HepG2 (cell line): ENCODE measurements around the gene PPARA. TPM values are rescaled to one million over a fixed set of nuclear protein-coding genes. Genes with fewer than 3 reads are reported as not detected.

Experiments used
- AGO2 ChIP-seq: fragments of 200-400 bp; formaldehyde crosslinking; optimal IDR thresholded peaks from 2 replicates; pipeline ENCODE3; 2017; ENCODE audit warnings: mild to moderate bottlenecking, low read depth, low read length, moderate library complexity
- ATF4 ChIP-seq, 2 experiments: fragments of 450-650 bp in 1 of 2; sonication (generic) in 1 of 2; formaldehyde crosslinking; IDR thresholded peaks; 2 replicates each; pipeline versions ENCODE4 v1.5.0 to v1.8.0; 2020 to 2022; ENCODE audit warnings: mild to moderate bottlenecking in 1 of 2, missing genetic modification reagents in 1 of 2
- EED ChIP-seq: sonication (generic); formaldehyde crosslinking; IDR thresholded peaks from 2 replicates; pipeline ENCODE4 v1.5.0; 2020; ENCODE audit warnings: mild to moderate bottlenecking, missing genetic modification reagents
- EP300 ChIP-seq, 3 experiments: sonication (generic) in 1 of 3; formaldehyde crosslinking in 1 of 3; IDR thresholded peaks; 2 replicates each; pipeline versions ENCODE4 v1.5.1 to v1.6.1; 2011 to 2020; ENCODE audit warnings: low read depth in 2 of 3, low read length in 2 of 3, borderline replicate concordance in 1 of 3, improper control_type of control experiment in 1 of 3, mild to moderate bottlenecking in 1 of 3, missing genetic modification reagents in 1 of 3, moderate library complexity in 1 of 3
- GLMP ChIP-seq: sonication (generic); formaldehyde crosslinking; IDR thresholded peaks from 2 replicates; pipeline ENCODE4 v1.9.0; 2021; ENCODE audit warnings: missing genetic modification reagents, mild to moderate bottlenecking, borderline replicate concordance
- GTF3A ChIP-seq: sonication (generic); formaldehyde crosslinking; conservative IDR thresholded peaks from 2 replicates; pipeline ENCODE4 v1.4.0; 2020; ENCODE audit warnings: mild to moderate bottlenecking, missing genetic modification reagents
- KAT2B ChIP-seq: fragments of 150-350 bp; IDR thresholded peaks from 2 replicates; pipeline ENCODE4 v1.6.1; 2014; ENCODE audit warnings: low read depth, low read length, borderline replicate concordance
- MIXL1 ChIP-seq: IDR thresholded peaks from 2 replicates; pipeline ENCODE4 v1.6.1; 2016
- MXD1 ChIP-seq: sonication (generic); formaldehyde crosslinking; IDR thresholded peaks from 2 replicates; pipeline ENCODE4 v1.4.0; 2020; ENCODE audit warnings: mild to moderate bottlenecking, missing genetic modification reagents
- NR1H2 ChIP-seq: sonication (generic); formaldehyde crosslinking; IDR thresholded peaks from 2 replicates; pipeline ENCODE4 v1.8.1; 2022; ENCODE audit warnings: low read depth, missing genetic modification reagents, borderline replicate concordance
- PBX3 ChIP-seq: sonication (generic); formaldehyde crosslinking; IDR thresholded peaks from 2 replicates; pipeline ENCODE4 v1.8.1; 2023; ENCODE audit warnings: missing genetic modification reagents, inconsistent platforms, borderline replicate concordance
- RAD21 ChIP-seq: fragments of 450-650 bp; formaldehyde crosslinking; IDR thresholded peaks from 2 replicates; pipeline ENCODE4 v1.5.0; 2020; ENCODE audit warnings: mild to moderate bottlenecking
- RARA ChIP-seq: IDR thresholded peaks from 2 replicates; pipeline ENCODE4 v1.6.1; 2016; ENCODE audit warnings: missing genetic modification reagents, missing compliant biosample characterization
- RARG ChIP-seq: sonication (generic); formaldehyde crosslinking; IDR thresholded peaks from 2 replicates; pipeline ENCODE4 v1.4.0; 2020; ENCODE audit warnings: low read depth, mild to moderate bottlenecking, missing genetic modification reagents
- SOX13 ChIP-seq, 3 experiments: fragments of 450-650 bp in 1 of 3; sonication (generic) in 1 of 3; formaldehyde crosslinking in 1 of 3; IDR thresholded peaks in 2 of 3; conservative IDR thresholded peaks in 1 of 3; 2 replicates each; pipeline versions ENCODE4 v1.5.0 to v1.6.1; 2016 to 2020; ENCODE audit warnings: antibody characterized with exemption in 1 of 3, mild to moderate bottlenecking in 1 of 3, missing compliant biosample characterization in 1 of 3, missing genetic modification reagents in 1 of 3, moderate library complexity in 1 of 3
- SRSF1 ChIP-seq: fragments of 200-400 bp; formaldehyde crosslinking; optimal IDR thresholded peaks from 2 replicates; pipeline ENCODE3; 2017; ENCODE audit warnings: mild to moderate bottlenecking, low read depth, low read length, moderate library complexity
- ZNF207 ChIP-seq: fragments of 450-650 bp; IDR thresholded peaks from 2 replicates; pipeline ENCODE4 v1.6.1; 2016; ENCODE audit warnings: antibody characterized with exemption, borderline replicate concordance
- ZNF280B ChIP-seq: sonication (generic); formaldehyde crosslinking; IDR thresholded peaks from 2 replicates; pipeline ENCODE4 v1.5.0; 2020; ENCODE audit warnings: missing genetic modification reagents, mild to moderate bottlenecking, borderline replicate concordance
- ZNF556 ChIP-seq: sonication (generic); formaldehyde crosslinking; IDR thresholded peaks from 2 replicates; pipeline ENCODE4 v1.4.0; 2020; ENCODE audit warnings: mild to moderate bottlenecking, missing genetic modification reagents, borderline replicate concordance
- ZNF792 ChIP-seq: IDR thresholded peaks from 2 replicates; pipeline ENCODE4 v1.6.1; 2016
- ZSCAN31 ChIP-seq: sonication (generic); formaldehyde crosslinking; IDR thresholded peaks from 2 replicates; pipeline ENCODE4 v1.5.0; 2020; ENCODE audit warnings: low read depth, mild to moderate bottlenecking, missing genetic modification reagents
- polyA plus RNA-seq, 8 experiments: library from polyadenylated mRNA; depleted of rRNA in 3 of 8; stranded (reverse) in 7 of 8; unstranded in 1 of 8; fragments of >200 nt; fragmentation: Illumina TruSeq in 4 of 8; extraction: Trizol in 4 of 8; gene quantifications; 2 replicates each; pipeline versions ENCODE4 v1.2.1 to v1.2.3, GENCODE V29; 2011 to 2016; ENCODE audit warnings: low read depth in 4 of 8, missing spikeins in 1 of 8, mixed read lengths in 1 of 8; ENCODE audit not compliant: insufficient read depth in 1 of 8
- total RNA-seq, 5 experiments: library from RNA; depleted of rRNA; stranded (reverse); fragments of >200 nt; fragmentation: Illumina TruSeq; extraction: Trizol; gene quantifications; 2 replicates each; pipeline ENCODE4 v1.2.3, GENCODE V29; 2016; ENCODE audit warnings: low read depth in 1 of 5

The PPARA gene
- total and polyA plus RNA-seq, 2 of the 13 experiments (the other 11 are each of a cell fraction or from before 2014, with no cell fraction given): 18.2 to 24.7 TPM

DNA sequence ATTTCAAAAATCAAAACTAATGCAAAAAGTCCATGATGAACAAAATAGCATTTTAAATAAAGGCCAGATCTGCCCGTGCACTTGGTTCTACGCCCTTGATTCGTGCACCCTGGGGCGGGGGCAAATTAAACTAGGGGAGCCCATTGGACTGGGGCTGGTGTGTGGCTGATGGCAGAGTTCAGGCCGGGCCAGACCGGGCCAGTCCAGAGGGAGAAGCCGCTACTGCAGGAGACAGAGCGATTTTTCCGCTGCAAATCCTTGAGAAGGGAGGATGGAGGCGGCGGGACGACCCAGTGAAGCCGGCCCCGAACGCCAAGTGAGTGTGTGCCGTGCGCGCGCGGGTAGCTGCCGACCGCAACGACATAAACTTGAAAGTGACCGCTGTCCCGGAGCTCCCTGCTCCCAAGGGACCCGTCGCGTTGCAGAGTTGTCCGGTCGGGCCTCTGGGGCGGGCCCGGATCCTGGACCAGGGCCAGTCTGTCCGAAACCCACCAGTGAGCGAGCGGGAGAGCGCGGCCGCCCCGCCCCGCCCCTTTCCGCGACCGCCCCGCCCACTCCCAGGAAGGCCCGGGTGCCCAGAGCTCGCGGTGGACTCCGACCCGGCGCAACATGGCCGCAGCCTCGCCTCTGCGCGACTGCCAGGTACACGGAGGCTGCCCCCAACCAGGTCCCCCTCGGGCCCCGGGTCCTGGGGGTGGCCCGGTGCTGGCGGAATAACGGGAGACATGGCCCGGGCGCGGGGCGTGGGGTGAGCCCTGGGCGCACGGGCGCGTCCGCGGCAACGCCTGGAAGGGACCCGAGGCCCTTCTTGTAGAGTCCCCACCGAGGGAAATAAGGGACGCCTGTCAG is 117.3 kb downstream of the PPARA start, which contains the start of gene TTC38 (continued):
- peak; percentile 61; the same call in 1 of the 2 replicates for TF ChIP-seq ZNF556 (CRISPR knock-in tag)
- peak; percentile 77 for TF ChIP-seq RARA (CRISPR knock-in tag)
- TF ChIP-seq EED: no peak
- no peak for TF ChIP-seq ZSCAN31
- no peak for TF ChIP-seq NR1H2
- peak in 1 of 2 experiments; percentile 21; a peak in 1 of 4 replicates for TF ChIP-seq EP300 (IDR thresholded peaks at IDR 0.05; ENCODE audit: low read depth in 2 of 2, low read length in 2 of 2)
- no peak for TF ChIP-seq EP300 (CRISPR knock-in tag; IDR thresholded peaks at IDR 0.05; ENCODE audit: borderline replicate concordance)
- TF ChIP-seq KAT2B: no peak
- TF ChIP-seq MXD1 (CRISPR knock-in tag): peak; percentile 65; the same call in 1 of the 2 replicates
- no peak for TF ChIP-seq GTF3A (CRISPR knock-in tag)
- TF ChIP-seq RARG (CRISPR knock-in tag): no peak
- no peak for TF ChIP-seq SOX13 (IDR thresholded peaks at IDR 0.05)
- peak in 1 of 2 experiments; percentile 45; a peak in 1 of 4 replicates for TF ChIP-seq SOX13 (CRISPR knock-in tag; conservative IDR thresholded peaks at IDR 0.05 in 1 of 2, IDR thresholded peaks at IDR 0.05 in 1 of 2)
- no peak for TF ChIP-seq ZNF207
- TF ChIP-seq ATF4 (CRISPR knock-in tag; IDR thresholded peaks at IDR 0.05): peak in 1 of 2 experiments; percentile 45; a peak in 1 of 4 replicates
- no peak for TF ChIP-seq GLMP (CRISPR knock-in tag)
- TF ChIP-seq AGO2: peak; percentile 66
- peak; percentile 88 for TF ChIP-seq ZNF792
- TF ChIP-seq SRSF1: no peak
- no peak for TF ChIP-seq PBX3 (CRISPR knock-in tag)
- TF ChIP-seq MIXL1 (CRISPR knock-in tag): no peak
- no peak for TF ChIP-seq ZNF280B (CRISPR knock-in tag)
- TF ChIP-seq RAD21 (CRISPR knock-in tag): no peak
